SK-N-SH treated with all-trans-retinoic acid at 6 μM for 48 hours (cell line): ENCODE measurements around the gene RBMY1A1.
"Not testable (repeated sequence)": the region's sequence is repeated elsewhere in the genome, so short reads cannot be mapped to it uniquely, and the experiment has no call there.

Experiments used
- ATAC-seq: fragments of 200-7000 bp; cut with Tn5 transposase; 3 replicates; pipeline ENCODE4 v1.9.1; 2020; ENCODE audit warnings: mild to moderate bottlenecking, moderate library complexity
- ARNTL ChIP-seq: fragments of 450-650 bp; formaldehyde crosslinking; IDR thresholded peaks from 2 replicates; pipeline ENCODE4 v1.5.0; 2020; ENCODE audit warnings: low read depth, mild to moderate bottlenecking, moderate library complexity, borderline replicate concordance
- BACH2 ChIP-seq: fragments of 250-450 bp; sonication (Bioruptor Pico); IDR thresholded peaks from 2 replicates; pipeline ENCODE4 v1.9.0; 2021; ENCODE audit warnings: mild to moderate bottlenecking, borderline replicate concordance
- CSDC2 ChIP-seq: fragments of 250-450 bp; sonication (Bioruptor Pico); IDR thresholded peaks from 2 replicates; pipeline ENCODE4 v1.5.0; 2020; ENCODE audit warnings: mild to moderate bottlenecking, moderate library complexity
- CSRNP3 ChIP-seq: fragments of 250-450 bp; sonication (Bioruptor Pico); IDR thresholded peaks from 2 replicates; pipeline ENCODE4 v1.5.1; 2021; ENCODE audit warnings: mild to moderate bottlenecking, moderate library complexity
- ESRRG ChIP-seq: fragments of 250-450 bp; sonication (Bioruptor Pico); IDR thresholded peaks from 2 replicates; pipeline ENCODE4 v1.6.1; 2021; ENCODE audit warnings: mild to moderate bottlenecking
- GLIS3 ChIP-seq: fragments of 250-450 bp; sonication (Bioruptor Pico); IDR thresholded peaks from 2 replicates; pipeline ENCODE4 v1.5.0; 2020; ENCODE audit warnings: mild to moderate bottlenecking, moderate library complexity
- ISL1 ChIP-seq: fragments of 250-450 bp; sonication (Bioruptor Pico); IDR thresholded peaks from 2 replicates; pipeline ENCODE4 v2.1.2; 2022; ENCODE audit warnings: mild to moderate bottlenecking, moderate library complexity
- OSR1 ChIP-seq: fragments of 250-450 bp; sonication (Bioruptor Pico); IDR thresholded peaks from 2 replicates; pipeline ENCODE4 v1.8.0; 2022; ENCODE audit warnings: moderate library complexity, mild to moderate bottlenecking, inconsistent platforms
- PPARA ChIP-seq: fragments of 250-450 bp; sonication (Bioruptor Pico); IDR thresholded peaks from 2 replicates; pipeline ENCODE4 v1.5.0; 2020; ENCODE audit warnings: mild to moderate bottlenecking, borderline replicate concordance
- RARB ChIP-seq: fragments of 250-450 bp; sonication (Bioruptor Pico); IDR thresholded peaks from 2 replicates; pipeline ENCODE4 v1.8.0; 2021; ENCODE audit warnings: mild to moderate bottlenecking, moderate library complexity
- TCF4 ChIP-seq: fragments of 250-450 bp; sonication (Bioruptor Pico); IDR thresholded peaks from 2 replicates; pipeline ENCODE4 v1.8.0; 2021; ENCODE audit warnings: mild to moderate bottlenecking, moderate library complexity, borderline replicate concordance
- TOX ChIP-seq: fragments of 250-450 bp; sonication (Bioruptor Pico); IDR thresholded peaks from 2 replicates; pipeline ENCODE4 v1.8.0; 2021; ENCODE audit warnings: mild to moderate bottlenecking, moderate library complexity, borderline replicate concordance
- ZC3H10 ChIP-seq: fragments of 250-450 bp; sonication (Bioruptor Pico); IDR thresholded peaks from 2 replicates; pipeline ENCODE4 v1.5.1; 2021; ENCODE audit warnings: mild to moderate bottlenecking, moderate library complexity
- ZFP3 ChIP-seq: fragments of 250-450 bp; sonication (Bioruptor Pico); IDR thresholded peaks from 2 replicates; pipeline ENCODE4 v1.5.0; 2020; ENCODE audit warnings: mild to moderate bottlenecking, moderate library complexity
- ZNF565 ChIP-seq: fragments of 450-650 bp; formaldehyde crosslinking; conservative IDR thresholded peaks from 2 replicates; pipeline ENCODE4 v1.5.0; 2020; ENCODE audit warnings: low read depth, mild to moderate bottlenecking, moderate library complexity
- ZNF70 ChIP-seq: fragments of 450-650 bp; formaldehyde crosslinking; IDR thresholded peaks from 2 replicates; pipeline ENCODE4 v1.5.0; 2020; ENCODE audit warnings: mild to moderate bottlenecking, moderate library complexity
- ZNF8 ChIP-seq: fragments of 450-650 bp; formaldehyde crosslinking; IDR thresholded peaks from 2 replicates; pipeline ENCODE4 v1.5.0; 2020; ENCODE audit warnings: mild to moderate bottlenecking, moderate library complexity
- TF ChIP-seq, protein P1 (sequence below): fragments of 250-450 bp; sonication (Bioruptor Pico); IDR thresholded peaks from 2 replicates; pipeline ENCODE4 v1.5.0; 2020; ENCODE audit warnings: mild to moderate bottlenecking, moderate library complexity
- TF ChIP-seq, protein P2 (sequence below): fragments of 250-450 bp; sonication (Bioruptor Pico); IDR thresholded peaks from 2 replicates; pipeline ENCODE4 v1.8.0; 2021; ENCODE audit warnings: low read depth, mild to moderate bottlenecking, moderate library complexity, borderline replicate concordance

The RBMY1A1 gene

DNA sequence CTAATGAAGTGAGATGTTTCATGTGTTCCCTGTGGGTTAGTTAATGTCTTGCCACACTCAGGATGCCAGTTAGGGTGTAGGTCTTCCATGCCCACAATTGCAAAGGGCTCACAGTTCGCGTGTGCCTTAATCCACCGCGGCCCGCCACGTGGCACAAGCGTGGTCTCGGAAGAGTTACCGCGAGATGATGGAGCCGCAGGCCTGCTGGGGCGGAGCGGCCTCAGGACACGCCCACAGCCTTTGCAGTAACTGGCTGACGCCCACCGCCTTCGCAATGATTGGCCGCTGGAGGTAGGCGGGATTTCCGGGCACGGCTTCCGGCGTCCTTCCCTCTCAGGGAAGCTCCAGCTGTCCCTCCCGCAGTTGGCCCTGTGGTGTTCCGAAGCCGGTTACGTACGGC, at the start of gene RBMY1A1:
Gene RBMY1A1 (plus strand): TSS at position 301 of the 400 bp plus-strand sequence. CDS start 2,013 bp downstream, outside the sequence.
- not testable (repeated sequence) for ATAC-seq

DNA sequence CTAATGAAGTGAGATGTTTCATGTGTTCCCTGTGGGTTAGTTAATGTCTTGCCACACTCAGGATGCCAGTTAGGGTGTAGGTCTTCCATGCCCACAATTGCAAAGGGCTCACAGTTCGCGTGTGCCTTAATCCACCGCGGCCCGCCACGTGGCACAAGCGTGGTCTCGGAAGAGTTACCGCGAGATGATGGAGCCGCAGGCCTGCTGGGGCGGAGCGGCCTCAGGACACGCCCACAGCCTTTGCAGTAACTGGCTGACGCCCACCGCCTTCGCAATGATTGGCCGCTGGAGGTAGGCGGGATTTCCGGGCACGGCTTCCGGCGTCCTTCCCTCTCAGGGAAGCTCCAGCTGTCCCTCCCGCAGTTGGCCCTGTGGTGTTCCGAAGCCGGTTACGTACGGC, 23.6 kb upstream of the RBMY1A1 start, which contains the start of gene RBMY1B:
Gene RBMY1B (plus strand): TSS at position 301 of the 400 bp plus-strand sequence. CDS start 2,013 bp downstream, outside the sequence.
- not testable (repeated sequence) for ATAC-seq

DNA sequence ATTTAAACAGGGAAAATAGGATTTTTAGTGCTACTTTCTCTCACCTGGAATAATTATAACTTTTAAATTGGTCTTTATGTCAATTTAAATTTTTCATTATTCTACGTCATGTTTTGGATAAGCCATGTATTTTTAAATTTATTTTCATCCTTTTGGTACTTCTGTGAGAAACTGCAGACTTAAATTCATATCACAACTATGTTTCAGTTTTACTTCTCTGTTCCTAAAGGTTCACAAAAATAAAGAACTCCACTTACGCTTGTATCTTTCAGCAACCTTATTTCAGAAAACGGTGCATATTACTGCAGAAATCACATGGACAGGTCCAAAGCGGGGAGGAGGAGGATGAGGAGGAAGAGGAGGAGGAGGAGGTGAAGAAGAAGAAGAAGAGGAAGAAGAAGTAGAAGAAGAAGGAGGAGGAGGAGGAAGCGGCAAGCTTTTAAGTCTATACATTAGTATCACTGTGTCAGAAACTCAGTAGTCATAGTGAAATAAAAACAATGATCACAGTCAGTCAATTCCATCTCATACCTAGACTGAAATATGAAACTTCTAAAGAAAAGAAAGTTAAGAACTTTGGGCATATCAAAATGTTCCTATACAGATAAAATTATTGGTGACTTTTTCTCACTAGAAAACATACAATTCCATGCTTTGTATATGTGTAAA, 24.8 kb downstream of the RBMY1A1 start:
- not testable (repeated sequence) for ATAC-seq

GRCh38 chrY:21585449-21585848, 50.8 kb downstream of the RBMY1A1 start:
- ATAC-seq = no peak
- TF ChIP-seq CSRNP3 (CRISPR knock-in tag) = no peak
- TF ChIP-seq ISL1 (CRISPR knock-in tag) = no peak
- TF ChIP-seq ZFP3 (CRISPR knock-in tag) = no peak
- TF ChIP-seq, protein P1, sequence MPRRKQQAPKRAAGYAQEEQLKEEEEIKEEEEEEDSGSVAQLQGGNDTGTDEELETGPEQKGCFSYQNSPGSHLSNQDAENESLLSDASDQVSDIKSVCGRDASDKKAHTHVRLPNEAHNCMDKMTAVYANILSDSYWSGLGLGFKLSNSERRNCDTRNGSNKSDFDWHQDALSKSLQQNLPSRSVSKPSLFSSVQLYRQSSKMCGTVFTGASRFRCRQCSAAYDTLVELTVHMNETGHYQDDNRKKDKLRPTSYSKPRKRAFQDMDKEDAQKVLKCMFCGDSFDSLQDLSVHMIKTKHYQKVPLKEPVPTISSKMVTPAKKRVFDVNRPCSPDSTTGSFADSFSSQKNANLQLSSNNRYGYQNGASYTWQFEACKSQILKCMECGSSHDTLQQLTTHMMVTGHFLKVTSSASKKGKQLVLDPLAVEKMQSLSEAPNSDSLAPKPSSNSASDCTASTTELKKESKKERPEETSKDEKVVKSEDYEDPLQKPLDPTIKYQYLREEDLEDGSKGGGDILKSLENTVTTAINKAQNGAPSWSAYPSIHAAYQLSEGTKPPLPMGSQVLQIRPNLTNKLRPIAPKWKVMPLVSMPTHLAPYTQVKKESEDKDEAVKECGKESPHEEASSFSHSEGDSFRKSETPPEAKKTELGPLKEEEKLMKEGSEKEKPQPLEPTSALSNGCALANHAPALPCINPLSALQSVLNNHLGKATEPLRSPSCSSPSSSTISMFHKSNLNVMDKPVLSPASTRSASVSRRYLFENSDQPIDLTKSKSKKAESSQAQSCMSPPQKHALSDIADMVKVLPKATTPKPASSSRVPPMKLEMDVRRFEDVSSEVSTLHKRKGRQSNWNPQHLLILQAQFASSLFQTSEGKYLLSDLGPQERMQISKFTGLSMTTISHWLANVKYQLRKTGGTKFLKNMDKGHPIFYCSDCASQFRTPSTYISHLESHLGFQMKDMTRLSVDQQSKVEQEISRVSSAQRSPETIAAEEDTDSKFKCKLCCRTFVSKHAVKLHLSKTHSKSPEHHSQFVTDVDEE (CRISPR knock-in tag) = no peak
- TF ChIP-seq OSR1 (CRISPR knock-in tag) = no peak
- no peak for TF ChIP-seq TCF4 (CRISPR knock-in tag)
- TF ChIP-seq ARNTL = no peak
- no peak for TF ChIP-seq BACH2
- TF ChIP-seq ESRRG = no peak
- TF ChIP-seq RARB = no peak
- TF ChIP-seq ZNF8 (CRISPR knock-in tag) = no peak
- TF ChIP-seq ZNF70 (CRISPR knock-in tag) = no peak
- no peak for TF ChIP-seq PPARA (CRISPR knock-in tag)
- TF ChIP-seq ZC3H10 = no peak
- TF ChIP-seq ZNF565 (CRISPR knock-in tag) = no peak
- TF ChIP-seq, protein P2, sequence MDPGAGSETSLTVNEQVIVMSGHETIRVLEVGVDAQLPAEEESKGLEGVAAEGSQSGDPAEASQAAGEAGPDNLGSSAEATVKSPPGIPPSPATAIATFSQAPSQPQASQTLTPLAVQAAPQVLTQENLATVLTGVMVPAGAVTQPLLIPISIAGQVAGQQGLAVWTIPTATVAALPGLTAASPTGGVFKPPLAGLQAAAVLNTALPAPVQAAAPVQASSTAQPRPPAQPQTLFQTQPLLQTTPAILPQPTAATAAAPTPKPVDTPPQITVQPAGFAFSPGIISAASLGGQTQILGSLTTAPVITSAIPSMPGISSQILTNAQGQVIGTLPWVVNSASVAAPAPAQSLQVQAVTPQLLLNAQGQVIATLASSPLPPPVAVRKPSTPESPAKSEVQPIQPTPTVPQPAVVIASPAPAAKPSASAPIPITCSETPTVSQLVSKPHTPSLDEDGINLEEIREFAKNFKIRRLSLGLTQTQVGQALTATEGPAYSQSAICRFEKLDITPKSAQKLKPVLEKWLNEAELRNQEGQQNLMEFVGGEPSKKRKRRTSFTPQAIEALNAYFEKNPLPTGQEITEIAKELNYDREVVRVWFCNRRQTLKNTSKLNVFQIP = no peak
- no peak for TF ChIP-seq TOX

DNA sequence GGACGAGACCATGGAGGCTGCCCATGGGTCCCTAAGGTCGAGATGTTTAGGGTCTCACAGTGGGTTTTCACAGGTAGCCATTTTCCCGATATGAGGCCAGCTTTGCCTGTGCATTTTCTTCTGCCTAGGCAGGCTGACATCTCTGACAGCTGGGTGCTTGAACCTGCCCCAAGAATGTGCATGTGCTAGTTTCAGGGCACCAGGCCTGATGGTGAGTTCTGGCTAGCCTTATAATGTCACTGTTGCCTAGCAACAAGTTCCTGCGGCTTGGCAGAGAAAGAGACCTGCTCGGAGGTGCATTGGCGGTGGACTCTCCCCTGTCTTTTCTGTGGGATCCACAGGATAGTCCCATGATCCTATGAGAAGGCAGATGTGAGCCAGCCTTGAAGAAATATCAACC, 51.8 kb downstream of the RBMY1A1 start:
- not testable (repeated sequence) for ATAC-seq

DNA sequence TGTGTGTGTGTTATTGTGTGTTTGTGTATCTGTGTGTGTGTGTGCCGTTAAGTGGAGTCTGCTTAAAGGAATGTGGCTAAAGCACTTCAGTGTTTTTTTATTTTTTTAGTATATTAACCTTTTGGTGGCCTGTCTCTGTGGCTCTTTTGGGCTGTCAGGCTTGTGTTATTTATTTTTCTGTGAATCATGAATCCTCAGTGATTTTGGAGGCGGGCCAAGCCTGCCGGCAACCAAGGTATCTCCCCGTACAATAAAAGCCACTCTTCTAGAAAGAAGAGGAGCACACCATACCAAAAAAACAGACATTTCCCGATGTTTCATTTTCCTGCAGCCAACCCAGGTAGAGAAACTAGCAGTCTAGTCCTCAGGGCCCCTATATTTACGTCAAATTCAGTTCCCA, 57.4 kb downstream of the RBMY1A1 start:
- TF ChIP-seq ISL1 (CRISPR knock-in tag) (no peak), ZNF70 (CRISPR knock-in tag) (no peak), ZNF565 (CRISPR knock-in tag) (no peak), RARB (no peak), CSRNP3 (CRISPR knock-in tag) (no peak), ARNTL (no peak), GLIS3 (no peak), OSR1 (CRISPR knock-in tag) (no peak), TCF4 (CRISPR knock-in tag) (no peak), ESRRG (no peak), CSDC2 (no peak), TOX (no peak), ZC3H10 (no peak)
- ATAC-seq = no peak

DNA sequence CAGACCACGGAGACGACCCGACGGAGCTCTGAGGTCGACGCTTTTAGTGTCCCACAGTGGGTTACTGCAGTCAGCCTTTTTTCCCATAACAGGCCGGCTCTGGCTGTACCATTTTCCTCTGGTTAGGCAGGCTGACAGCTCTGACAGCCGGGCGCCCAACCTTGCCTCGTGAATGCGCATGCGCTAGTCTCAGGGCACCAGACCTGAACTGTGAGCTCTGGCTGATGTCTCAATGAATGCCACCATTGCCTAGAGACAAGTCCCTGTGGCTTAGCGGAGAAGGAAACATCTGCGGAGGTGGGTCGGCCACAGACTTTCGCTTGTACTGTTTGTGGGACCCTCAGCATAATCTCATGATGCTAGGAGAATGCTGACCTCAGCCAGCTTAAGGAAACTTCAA, 61.6 kb downstream of the RBMY1A1 start:
- not testable (repeated sequence) for ATAC-seq
